HepG2 (cell line): ENCODE measurements around the gene ZNF844. TPM values are rescaled to one million over a fixed set of nuclear protein-coding genes. Genes with fewer than 3 reads are reported as not detected.

Source experiments
- BORCS8-MEF2B ChIP-seq: sonication (generic); formaldehyde crosslinking; IDR thresholded peaks from 2 replicates; pipeline ENCODE4 v1.8.0; 2022; ENCODE audit warnings: mild to moderate bottlenecking, missing genetic modification reagents
- DNMT1 ChIP-seq: sonication (generic); formaldehyde crosslinking; IDR thresholded peaks from 2 replicates; pipeline ENCODE4 v1.5.1; 2020; ENCODE audit warnings: mild to moderate bottlenecking, missing genetic modification reagents
- FOXP1 ChIP-seq, 2 experiments: fragments of 450-650 bp in 1 of 2; IDR thresholded peaks; 2 replicates each; pipeline ENCODE4 v1.6.1; 2017 to 2018; ENCODE audit warnings: antibody characterized with exemption in 1 of 2
- HDAC2 ChIP-seq: sonication (generic); formaldehyde crosslinking; IDR thresholded peaks from 2 replicates; pipeline ENCODE4 v1.4.0; 2020; ENCODE audit warnings: missing genetic modification reagents
- MEIS2 ChIP-seq: sonication (generic); formaldehyde crosslinking; IDR thresholded peaks from 2 replicates; pipeline ENCODE4 v1.9.0; 2021; ENCODE audit warnings: mild to moderate bottlenecking, missing genetic modification reagents
- MXD4 ChIP-seq: IDR thresholded peaks from 2 replicates; pipeline ENCODE4 v1.6.1; 2016; ENCODE audit warnings: mild to moderate bottlenecking, missing biosample characterization, missing genetic modification reagents
- POLR2G ChIP-seq: fragments of 200-400 bp; formaldehyde crosslinking; IDR thresholded peaks from 2 replicates; pipeline ENCODE4 v1.6.1; 2018; ENCODE audit warnings: mild to moderate bottlenecking, low read depth, low read length, moderate library complexity
- SAP130 ChIP-seq: IDR thresholded peaks from 2 replicates; pipeline ENCODE4 v1.6.1; 2016; ENCODE audit warnings: low read depth
- TCF7L2 ChIP-seq: IDR thresholded peaks from 2 replicates; pipeline ENCODE4 v1.6.1; 2011; ENCODE audit warnings: mild to moderate bottlenecking, low read depth, low read length, moderate library complexity
- TSC22D2 ChIP-seq: sonication (generic); formaldehyde crosslinking; IDR thresholded peaks from 2 replicates; pipeline ENCODE4 v1.5.1; 2020; ENCODE audit warnings: missing genetic modification reagents, mild to moderate bottlenecking, borderline replicate concordance
- ZKSCAN5 ChIP-seq: sonication (generic); formaldehyde crosslinking; IDR thresholded peaks from 2 replicates; pipeline ENCODE4 v1.5.1; 2020; ENCODE audit warnings: mild to moderate bottlenecking, missing genetic modification reagents
- ZNF232 ChIP-seq: sonication (generic); formaldehyde crosslinking; IDR thresholded peaks from 2 replicates; pipeline ENCODE4 v1.4.0; 2020; ENCODE audit warnings: missing genetic modification reagents, borderline replicate concordance
- ZNF296 ChIP-seq: sonication (generic); formaldehyde crosslinking; conservative IDR thresholded peaks from 2 replicates; pipeline ENCODE4 v1.5.0; 2020; ENCODE audit warnings: mild to moderate bottlenecking, missing genetic modification reagents
- ZNF329 ChIP-seq: sonication (generic); formaldehyde crosslinking; IDR thresholded peaks from 2 replicates; pipeline ENCODE4 v1.9.0; 2021; ENCODE audit warnings: low read depth, mild to moderate bottlenecking, missing genetic modification reagents
- ZNF446 ChIP-seq: sonication (generic); formaldehyde crosslinking; IDR thresholded peaks from 2 replicates; pipeline ENCODE4 v1.5.0; 2020; ENCODE audit warnings: mild to moderate bottlenecking, missing genetic modification reagents
- ZNF577 ChIP-seq: sonication (generic); formaldehyde crosslinking; IDR thresholded peaks from 2 replicates; pipeline ENCODE4 v1.4.0; 2020; ENCODE audit warnings: mild to moderate bottlenecking, low read depth, missing genetic modification reagents, borderline replicate concordance
- ZNF747 ChIP-seq: sonication (generic); formaldehyde crosslinking; IDR thresholded peaks from 2 replicates; pipeline ENCODE4 v1.8.1; 2023; ENCODE audit warnings: missing genetic modification reagents, mild to moderate bottlenecking, borderline replicate concordance
- ZNF782 ChIP-seq: sonication (generic); formaldehyde crosslinking; IDR thresholded peaks from 2 replicates; pipeline ENCODE4 v1.4.0; 2020; ENCODE audit warnings: missing genetic modification reagents, mild to moderate bottlenecking, borderline replicate concordance
- ZSCAN31 ChIP-seq: sonication (generic); formaldehyde crosslinking; IDR thresholded peaks from 2 replicates; pipeline ENCODE4 v1.5.0; 2020; ENCODE audit warnings: low read depth, mild to moderate bottlenecking, missing genetic modification reagents
- polyA plus RNA-seq, 8 experiments: library from polyadenylated mRNA; depleted of rRNA in 3 of 8; stranded (reverse) in 7 of 8; unstranded in 1 of 8; fragments of >200 nt; fragmentation: Illumina TruSeq in 4 of 8; extraction: Trizol in 4 of 8; gene quantifications; 2 replicates each; pipeline versions ENCODE4 v1.2.1 to v1.2.3, GENCODE V29; 2011 to 2016; ENCODE audit warnings: low read depth in 4 of 8, missing spikeins in 1 of 8, mixed read lengths in 1 of 8; ENCODE audit not compliant: insufficient read depth in 1 of 8
- total RNA-seq, 5 experiments: library from RNA; depleted of rRNA; stranded (reverse); fragments of >200 nt; fragmentation: Illumina TruSeq; extraction: Trizol; gene quantifications; 2 replicates each; pipeline ENCODE4 v1.2.3, GENCODE V29; 2016; ENCODE audit warnings: low read depth in 1 of 5
- TF ChIP-seq, protein P1 (sequence below): sonication (generic); formaldehyde crosslinking; IDR thresholded peaks from 2 replicates; pipeline ENCODE4 v1.8.1; 2023; ENCODE audit warnings: missing genetic modification reagents, mild to moderate bottlenecking, borderline replicate concordance
- TF ChIP-seq, protein P2 (sequence below): IDR thresholded peaks from 2 replicates; pipeline ENCODE4 v1.6.1; 2018; ENCODE audit warnings: missing genetic modification reagents, mild to moderate bottlenecking, missing compliant biosample characterization
- TF ChIP-seq, protein P3 (sequence below): sonication (generic); formaldehyde crosslinking; IDR thresholded peaks from 2 replicates; pipeline ENCODE4 v1.8.0; 2023; ENCODE audit warnings: mild to moderate bottlenecking, missing genetic modification reagents
- TF ChIP-seq, protein P4 (sequence below): IDR thresholded peaks from 2 replicates; pipeline ENCODE4 v1.6.1; 2016; ENCODE audit warnings: missing genetic modification reagents, missing compliant biosample characterization
- TF ChIP-seq, protein P5 (sequence below): sonication (generic); formaldehyde crosslinking; IDR thresholded peaks from 2 replicates; pipeline ENCODE4 v1.4.0; 2020; ENCODE audit warnings: missing genetic modification reagents

The ZNF844 gene
- total and polyA plus RNA-seq, 2 of the 13 experiments (the other 11 are each of a cell fraction or from before 2014, with no cell fraction given): 1.0 to 3.2 TPM

DNA sequence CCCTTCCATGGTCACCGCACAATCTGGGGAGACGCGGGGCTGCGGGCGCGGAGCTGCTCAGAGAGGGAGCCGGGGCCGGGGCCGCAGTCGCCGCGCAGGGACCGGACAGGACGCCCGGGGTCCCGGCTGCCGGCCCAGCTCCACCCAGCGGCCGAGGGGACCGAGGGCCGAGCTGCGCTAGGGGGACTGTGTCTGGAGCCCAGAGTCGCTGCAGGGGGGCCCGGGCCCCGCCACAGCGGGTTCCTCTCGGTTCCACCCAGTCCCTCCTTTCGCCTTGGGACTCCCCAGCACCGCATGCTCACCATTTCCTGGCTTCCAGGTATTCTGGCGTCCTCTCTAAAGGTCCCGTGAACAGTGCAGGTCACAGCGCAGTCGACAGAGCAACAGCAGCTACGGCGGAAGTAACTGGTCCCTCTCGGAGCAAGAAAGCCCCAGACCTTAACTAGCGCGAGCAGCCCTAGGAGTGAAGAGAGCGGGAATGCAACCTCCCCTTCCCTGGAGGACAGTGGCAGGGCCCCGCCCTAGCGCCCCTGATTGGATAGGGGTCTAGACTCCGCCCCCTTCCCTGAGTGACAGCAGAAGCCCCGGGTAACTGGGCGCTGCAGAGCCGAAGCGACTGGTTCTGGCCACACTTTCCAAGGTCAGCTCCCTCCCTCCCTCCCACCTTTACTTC lies 11.9 kb upstream of the ZNF844 start, which contains the start of gene ZNF878 (continued):
- TF ChIP-seq, protein P1, sequence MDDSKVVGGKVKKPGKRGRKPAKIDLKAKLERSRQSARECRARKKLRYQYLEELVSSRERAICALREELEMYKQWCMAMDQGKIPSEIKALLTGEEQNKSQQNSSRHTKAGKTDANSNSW (CRISPR knock-in tag): no peak
- TF ChIP-seq ZNF747 (peak; percentile 88; the same call in 1 of the 2 replicates), POLR2G (peak; percentile 99), MXD4 (CRISPR knock-in tag) (0 out of 2 replicates have a peak, but pooled peaks have one; percentile 41), HDAC2 (CRISPR knock-in tag) (peak; percentile 39; the same call in 1 of the 2 replicates), BORCS8-MEF2B (CRISPR knock-in tag) (peak; percentile 80; the same call in 1 of the 2 replicates), FOXP1 (IDR thresholded peaks at IDR 0.05) (no peak), FOXP1 (CRISPR knock-in tag; IDR thresholded peaks at IDR 0.05) (peak; percentile 24; the same call in 1 of the 2 replicates), ZNF329 (CRISPR knock-in tag) (0 out of 2 replicates have a peak, but pooled peaks have one; percentile 66), ZNF446 (CRISPR knock-in tag) (peak; percentile 86; the same call in 1 of the 2 replicates), ZNF782 (peak; percentile 50; the same call in 1 of the 2 replicates), DNMT1 (no peak), ZNF296 (CRISPR knock-in tag) (0 out of 2 replicates have a peak, but pooled peaks have one; percentile 39), ZNF232 (CRISPR knock-in tag) (0 out of 2 replicates have a peak, but pooled peaks have one; percentile 62), TSC22D2 (no peak), ZSCAN31 (CRISPR knock-in tag) (peak; percentile 96), SAP130 (CRISPR knock-in tag) (peak; percentile 92), ZNF577 (CRISPR knock-in tag) (no peak), TCF7L2 (no peak), MEIS2 (0 out of 2 replicates have a peak, but pooled peaks have one; percentile 14), ZKSCAN5 (CRISPR knock-in tag) (0 out of 2 replicates have a peak, but pooled peaks have one; percentile 58)
- TF ChIP-seq, protein P2, sequence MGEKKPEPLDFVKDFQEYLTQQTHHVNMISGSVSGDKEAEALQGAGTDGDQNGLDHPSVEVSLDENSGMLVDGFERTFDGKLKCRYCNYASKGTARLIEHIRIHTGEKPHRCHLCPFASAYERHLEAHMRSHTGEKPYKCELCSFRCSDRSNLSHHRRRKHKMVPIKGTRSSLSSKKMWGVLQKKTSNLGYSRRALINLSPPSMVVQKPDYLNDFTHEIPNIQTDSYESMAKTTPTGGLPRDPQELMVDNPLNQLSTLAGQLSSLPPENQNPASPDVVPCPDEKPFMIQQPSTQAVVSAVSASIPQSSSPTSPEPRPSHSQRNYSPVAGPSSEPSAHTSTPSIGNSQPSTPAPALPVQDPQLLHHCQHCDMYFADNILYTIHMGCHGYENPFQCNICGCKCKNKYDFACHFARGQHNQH (CRISPR knock-in tag): peak; percentile 93
- TF ChIP-seq, protein P3, sequence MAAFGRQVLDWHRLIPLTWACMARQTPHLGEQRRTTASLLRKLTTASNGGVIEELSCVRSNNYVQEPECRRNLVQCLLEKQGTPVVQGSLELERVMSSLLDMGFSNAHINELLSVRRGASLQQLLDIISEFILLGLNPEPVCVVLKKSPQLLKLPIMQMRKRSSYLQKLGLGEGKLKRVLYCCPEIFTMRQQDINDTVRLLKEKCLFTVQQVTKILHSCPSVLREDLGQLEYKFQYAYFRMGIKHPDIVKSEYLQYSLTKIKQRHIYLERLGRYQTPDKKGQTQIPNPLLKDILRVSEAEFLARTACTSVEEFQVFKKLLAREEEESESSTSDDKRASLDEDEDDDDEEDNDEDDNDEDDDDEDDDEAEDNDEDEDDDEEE (CRISPR knock-in tag): 0 out of 2 replicates have a peak, but pooled peaks have one; percentile 74
- TF ChIP-seq, protein P4, sequence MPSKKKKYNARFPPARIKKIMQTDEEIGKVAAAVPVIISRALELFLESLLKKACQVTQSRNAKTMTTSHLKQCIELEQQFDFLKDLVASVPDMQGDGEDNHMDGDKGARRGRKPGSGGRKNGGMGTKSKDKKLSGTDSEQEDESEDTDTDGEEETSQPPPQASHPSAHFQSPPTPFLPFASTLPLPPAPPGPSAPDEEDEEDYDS (CRISPR knock-in tag): peak; percentile 96
- TF ChIP-seq, protein P5, sequence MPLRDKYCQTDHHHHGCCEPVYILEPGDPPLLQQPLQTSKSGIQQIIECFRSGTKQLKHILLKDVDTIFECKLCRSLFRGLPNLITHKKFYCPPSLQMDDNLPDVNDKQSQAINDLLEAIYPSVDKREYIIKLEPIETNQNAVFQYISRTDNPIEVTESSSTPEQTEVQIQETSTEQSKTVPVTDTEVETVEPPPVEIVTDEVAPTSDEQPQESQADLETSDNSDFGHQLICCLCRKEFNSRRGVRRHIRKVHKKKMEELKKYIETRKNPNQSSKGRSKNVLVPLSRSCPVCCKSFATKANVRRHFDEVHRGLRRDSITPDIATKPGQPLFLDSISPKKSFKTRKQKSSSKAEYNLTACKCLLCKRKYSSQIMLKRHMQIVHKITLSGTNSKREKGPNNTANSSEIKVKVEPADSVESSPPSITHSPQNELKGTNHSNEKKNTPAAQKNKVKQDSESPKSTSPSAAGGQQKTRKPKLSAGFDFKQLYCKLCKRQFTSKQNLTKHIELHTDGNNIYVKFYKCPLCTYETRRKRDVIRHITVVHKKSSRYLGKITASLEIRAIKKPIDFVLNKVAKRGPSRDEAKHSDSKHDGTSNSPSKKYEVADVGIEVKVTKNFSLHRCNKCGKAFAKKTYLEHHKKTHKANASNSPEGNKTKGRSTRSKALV: peak; percentile 74; the same call in 1 of the 2 replicates
